ENCODE data around the gene CSF1R. TPM values are rescaled to one million over a fixed set of nuclear protein-coding genes. Genes with fewer than 3 reads are reported as not detected.

Gene CSF1R
- polyA plus RNA-seq, 1 of the 3 experiments (the other 2 are of a cell fraction), result 0.25 TPM

- H3K27ac ChIP-seq (ENCODE audit: low read depth in 2 of 2, low read length in 1 of 2), result no peak overlapping the region
- CTCF ChIA-PET, result interaction anchor here (0.8 to 12.5 kb wide), 10 partner anchors 8 to 305 kb away, joined by 3 to 173 read pairs (median 4); partner anchors contain the start of gene PDGFRB
- no peaks in the 10 kb centered on the region for H3K9me2 ChIP-seq
- no peak overlapping the region for H2AFZ ChIP-seq (ENCODE audit: low read depth)
- POLR2A ChIA-PET, result no interaction called here
- peaks cover 0 to 7% of the 10 kb centered on the region in 2 experiments; a peak in 1 of 4 replicates for H3K4me1 ChIP-seq (ENCODE audit: control insufficient read depth in 1 of 2, insufficient read depth in 2 of 2, low read depth in 1 of 2, low read length in 1 of 2)
- H3K4me2 ChIP-seq, result no peak overlapping the region
- TF ChIP-seq RAD21 (IDR thresholded peaks at IDR 0.05; ENCODE audit: low read length) (no peak), IRF3 (IDR thresholded peaks at IDR 0.05; ENCODE audit: low read depth, low read length) (no peak), NRF1 (IDR thresholded peaks at IDR 0.05; ENCODE audit: low read depth, low read length) (no peak), TAF1 (IDR thresholded peaks at IDR 0.05; ENCODE audit: borderline replicate concordance, low read depth, low read length) (no peak), MXI1 (IDR thresholded peaks at IDR 0.05; ENCODE audit: low read depth, low read length) (no peak), REST (IDR thresholded peaks at IDR 0.05; ENCODE audit: low read depth, low read length) (no peak), TCF12 (IDR thresholded peaks at IDR 0.05) (no peak), FOXM1 (IDR thresholded peaks at IDR 0.05; ENCODE audit: low read depth) (no peak), FOSL2 (IDR thresholded peaks at IDR 0.05; ENCODE audit: borderline replicate concordance, low read depth) (no peak), SMC3 (IDR thresholded peaks at IDR 0.05; ENCODE audit: low read depth, low read length) (no peak), EP300 (IDR thresholded peaks at IDR 0.05; ENCODE audit: borderline replicate concordance in 1 of 2, low read depth in 1 of 2, low read length in 1 of 2) (no peak), SIN3A (IDR thresholded peaks at IDR 0.05; ENCODE audit: borderline replicate concordance, low read depth, low read length) (no peak)
- no peak overlapping the region for H3K4me3 ChIP-seq (ENCODE audit: low read depth in 2 of 2, low read length in 1 of 2)
- H3K9me3 ChIP-seq, result no peaks in the 10 kb centered on the region
- WGBS (ENCODE audit: low lambda C conversion rate), result 95% methylated on average over 4 of the region's 4 CpGs
- no peaks in the 10 kb centered on the region for H4K20me1 ChIP-seq (ENCODE audit: insufficient read depth)
- no peak for DNase-seq
- H3K79me2 ChIP-seq (ENCODE audit: insufficient read depth), result no peaks in the 10 kb centered on the region
- peaks cover 37 to 77% of the 10 kb centered on the region in 2 experiments for H3K36me3 ChIP-seq (replicated peaks in 1 of 2; ENCODE audit: control insufficient read depth in 1 of 2, insufficient read depth in 2 of 2, low read length in 1 of 2)
- H3F3A ChIP-seq (replicated peaks; ENCODE audit: insufficient read depth), result no peaks in the 10 kb centered on the region
- no peak overlapping the region for H3K9ac ChIP-seq
- H3K27me3 ChIP-seq (ENCODE audit: insufficient read depth), result no peaks in the 10 kb centered on the region
These were observed 45.1 kb upstream of the CSF1R start for GRCh38 chr5:150131461-150131860.

- Histone ChIP-seq H3K9me2 (no peaks in the 10 kb centered on the region), H2AFZ (ENCODE audit: low read depth) (no peak overlapping the region), H3K4me3 (ENCODE audit: low read depth in 2 of 2, low read length in 1 of 2) (no peak overlapping the region), H3K79me2 (ENCODE audit: insufficient read depth) (no peaks in the 10 kb centered on the region), H3K4me2 (no peak overlapping the region), H3K27ac (ENCODE audit: low read depth in 2 of 2, low read length in 1 of 2) (no peak overlapping the region; a peak in 1 of 4 replicates), H3K9ac (no peak overlapping the region), H3K36me3 (replicated peaks in 1 of 2; ENCODE audit: control insufficient read depth in 1 of 2, insufficient read depth in 2 of 2, low read length in 1 of 2) (peaks cover 41 to 81% of the 10 kb centered on the region in 2 experiments), H3K27me3 (ENCODE audit: insufficient read depth) (no peaks in the 10 kb centered on the region), H3K4me1 (ENCODE audit: control insufficient read depth in 1 of 2, insufficient read depth in 2 of 2, low read depth in 1 of 2, low read length in 1 of 2) (no peaks in the 10 kb centered on the region; a peak in 1 of 4 replicates), H3F3A (replicated peaks; ENCODE audit: insufficient read depth) (no peaks in the 10 kb centered on the region), H3K9me3 (no peaks in the 10 kb centered on the region), H4K20me1 (ENCODE audit: insufficient read depth) (no peaks in the 10 kb centered on the region)
- CTCF ChIA-PET, result interaction anchor here (0.6 to 12.5 kb wide), 34 partner anchors 8 to 306 kb away, joined by 3 to 173 read pairs (median 4); partner anchors contain the start of gene PDGFRB
- POLR2A ChIA-PET, result no interaction called here
- 91% methylated on average over 8 of the region's 8 CpGs for WGBS (ENCODE audit: low lambda C conversion rate)
- TF ChIP-seq GABPA (IDR thresholded peaks at IDR 0.05; ENCODE audit: low read depth) (no peak), IRF3 (IDR thresholded peaks at IDR 0.05; ENCODE audit: low read depth, low read length) (no peak), USF1 (IDR thresholded peaks at IDR 0.05; ENCODE audit: borderline replicate concordance, low read depth) (no peak), FOXJ3 (CRISPR knock-in tag; IDR thresholded peaks at IDR 0.05) (no peak), GATA2 (CRISPR knock-in tag; IDR thresholded peaks at IDR 0.05) (no peak), CTCF (IDR thresholded peaks at IDR 0.05) (no peak), MXI1 (IDR thresholded peaks at IDR 0.05; ENCODE audit: low read depth, low read length) (no peak)
- no peak for DNase-seq
These were observed 44.2 kb upstream of the CSF1R start for GRCh38 chr5:150130493-150130922.
